NK-92 treated with Interleukin-12 subunit alpha and Interleukin-12 subunit beta, amount 100 ng/mL, for 24 hours (cell line): Measurements from ENCODE around the gene STAG1.
"Not testable (repeated sequence)": the region's sequence is repeated elsewhere in the genome, so short reads cannot be mapped to it uniquely, and the experiment has no call there.

Experiments
- DNase-seq: peaks from one replicate; lab custom pipeline; 2025; lab: John Stamatoyannopoulos, UW

Gene STAG1

DNA sequence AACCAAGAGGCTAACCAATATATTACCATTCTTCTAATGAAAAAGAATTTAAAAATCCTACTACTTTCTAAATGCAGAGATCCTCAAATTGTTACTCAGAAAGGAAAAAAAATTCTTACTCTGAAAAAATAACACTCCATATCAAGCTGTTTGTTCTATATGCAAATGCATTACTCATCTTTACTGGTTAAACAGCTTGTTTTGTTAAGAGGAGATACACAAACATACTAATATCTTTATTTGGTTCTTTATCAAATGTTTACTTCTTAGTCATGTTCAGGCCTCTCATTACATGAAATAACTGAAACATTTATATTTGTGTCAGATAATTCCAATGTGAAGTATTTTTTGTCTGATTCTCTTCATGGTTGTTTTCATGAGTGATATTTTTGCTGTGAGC lies 355.3 kb downstream of the STAG1 start:
- DNase-seq, result no peak

DNA sequence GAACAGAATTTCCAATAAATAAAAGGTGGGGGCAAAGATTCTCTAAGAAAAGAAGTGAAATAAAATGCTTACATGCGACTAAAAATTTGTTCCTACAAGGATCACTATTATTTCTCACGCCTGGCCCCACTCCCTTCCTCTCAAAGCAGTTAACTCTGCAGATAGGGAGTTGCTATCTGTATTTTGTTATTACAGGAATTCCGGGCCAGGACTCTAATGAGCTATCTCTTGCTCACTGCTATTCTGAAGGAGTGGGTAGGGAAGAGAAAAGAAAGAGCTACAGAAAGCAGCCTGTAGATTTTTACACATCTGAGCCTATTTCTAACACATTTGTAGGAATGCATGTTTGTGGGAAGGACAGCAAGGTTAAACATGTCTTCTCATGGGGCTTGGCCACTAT lies 361.6 kb downstream of the STAG1 start:
- DNase-seq, result no peak

DNA sequence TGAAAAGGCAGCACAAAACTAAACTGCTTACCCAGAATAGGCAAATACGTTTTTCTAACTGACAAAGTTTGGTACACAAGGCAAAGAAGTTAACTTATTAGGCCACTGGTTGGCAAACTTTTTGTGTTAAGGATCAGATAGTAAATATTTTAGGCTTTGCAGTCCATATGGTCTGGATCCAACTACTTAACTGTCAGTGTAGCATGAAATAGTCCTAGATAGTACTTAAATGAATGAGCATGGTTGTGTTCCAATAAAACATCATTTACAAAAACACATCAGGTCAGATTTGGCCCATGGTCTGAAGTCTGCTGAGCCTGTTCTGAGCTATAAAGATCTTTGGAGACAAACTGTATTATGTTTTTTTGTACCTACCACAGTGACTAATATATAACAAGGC lies 365.1 kb downstream of the STAG1 start:
- no peak for DNase-seq

DNA sequence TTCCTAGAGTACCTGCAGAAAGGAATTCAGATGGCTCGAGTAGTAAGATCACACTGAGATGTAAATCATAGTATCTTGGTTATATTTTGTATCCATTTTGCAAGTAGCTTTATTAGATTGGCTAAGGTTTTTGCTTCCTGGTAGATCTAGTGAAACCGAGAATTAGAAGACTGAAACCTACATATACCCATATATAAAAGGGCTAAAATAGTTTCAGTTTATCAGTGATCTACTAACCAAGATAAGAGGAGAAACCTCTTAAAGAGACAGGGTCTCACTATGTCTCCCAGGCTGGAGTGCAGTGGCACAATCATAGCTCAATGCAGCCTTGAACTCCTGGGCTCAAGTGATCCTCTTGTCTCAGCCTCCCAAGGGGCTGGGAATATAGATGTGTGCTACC lies 366.7 kb downstream of the STAG1 start:
- DNase-seq, result no peak

DNA sequence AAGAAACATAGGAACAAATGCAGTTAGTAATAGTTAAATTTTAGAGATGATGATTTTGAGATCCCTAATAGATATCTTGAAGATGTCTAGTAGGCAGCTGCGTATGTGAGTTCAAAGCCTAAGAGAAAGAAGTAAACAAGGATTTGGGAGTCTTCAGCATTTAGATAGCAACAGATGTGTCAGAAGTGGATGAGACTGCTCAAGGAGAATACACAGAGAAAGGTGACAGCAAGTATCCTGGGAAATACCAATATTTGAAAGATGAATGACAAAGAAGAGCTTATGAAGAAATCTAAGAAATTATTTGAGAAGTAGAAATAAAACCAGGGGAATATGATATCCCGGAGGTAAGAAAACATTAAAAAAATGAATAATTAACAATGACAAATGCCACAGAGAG lies 371.1 kb downstream of the STAG1 start:
- DNase-seq, result no peak

DNA sequence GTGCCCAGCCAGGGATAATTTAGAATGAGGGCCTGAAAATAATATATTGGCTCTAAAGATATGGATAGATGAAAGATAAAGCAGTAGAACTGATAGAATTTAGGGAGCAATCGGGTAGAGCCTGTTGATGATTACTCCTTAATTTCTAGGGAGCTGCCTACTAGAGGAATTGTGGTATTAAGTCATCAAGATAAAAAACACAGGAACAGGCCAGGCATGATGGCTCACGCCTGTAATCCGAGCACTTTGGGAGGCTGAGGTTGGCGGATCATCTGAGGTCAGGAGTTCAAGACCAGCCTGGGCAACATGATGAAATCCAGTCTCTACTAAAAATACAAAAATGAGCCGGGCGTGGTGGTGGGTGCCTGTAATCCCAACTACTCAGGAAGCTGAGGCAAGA lies 371.6 kb downstream of the STAG1 start:
- DNase-seq, result no peak

DNA sequence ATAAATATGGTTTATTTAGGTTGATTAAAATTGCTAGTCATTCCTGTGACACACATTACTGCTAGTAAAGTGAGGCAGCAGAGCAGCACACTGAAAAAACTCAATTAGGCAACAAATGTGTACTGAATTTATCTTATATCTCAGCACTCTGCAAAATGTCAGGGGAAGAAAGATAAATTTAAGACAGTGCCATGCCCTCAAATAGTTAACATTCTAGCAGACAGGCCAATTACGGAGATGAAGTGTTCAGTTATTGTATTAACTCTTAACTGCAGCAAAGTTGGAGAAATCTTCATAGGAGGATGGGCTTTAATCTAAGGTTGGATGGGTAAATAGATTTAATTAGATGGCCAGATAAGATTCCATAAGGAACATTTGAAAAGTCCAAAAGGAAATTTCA lies 374.2 kb downstream of the STAG1 start:
- no peak for DNase-seq

DNA sequence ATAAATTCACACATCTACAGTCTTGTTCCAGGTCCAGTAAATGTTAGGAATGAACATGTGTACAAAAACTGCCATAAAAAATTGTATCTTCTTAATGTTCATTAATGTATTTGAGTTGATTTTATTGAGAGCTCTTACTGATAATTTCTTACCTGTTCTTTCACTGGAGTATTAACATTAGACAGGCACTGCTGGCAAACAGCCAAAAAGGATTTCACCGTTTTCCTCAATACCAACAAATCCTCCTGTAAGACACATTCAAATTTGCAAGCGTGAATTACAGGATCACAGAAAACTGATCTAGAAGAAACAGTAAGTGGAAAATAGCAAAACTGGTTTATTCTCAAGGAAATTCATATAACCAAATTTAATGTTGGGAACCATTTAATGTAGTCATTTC lies 374.7 kb downstream of the STAG1 start:
- no peak for DNase-seq

DNA sequence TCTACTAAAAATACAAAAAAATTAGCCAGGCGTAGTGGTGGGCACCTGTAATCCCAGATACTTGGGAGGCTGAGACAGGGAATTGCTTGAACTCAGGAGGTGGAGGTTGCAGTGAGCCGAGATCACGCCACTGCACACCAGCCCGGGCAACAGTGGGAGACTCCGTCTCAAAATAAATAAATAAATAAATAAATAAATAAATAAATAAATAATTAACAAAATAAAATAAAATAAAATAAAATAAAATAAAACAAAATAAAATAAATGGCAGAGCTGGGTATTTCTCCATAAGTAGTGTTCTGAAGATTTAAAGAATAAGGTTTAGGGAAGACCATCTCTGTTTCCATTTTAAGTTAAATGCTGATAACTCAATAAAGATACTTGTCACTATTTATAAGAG lies 376.4 kb downstream of the STAG1 start:
- not testable (repeated sequence) for DNase-seq

DNA sequence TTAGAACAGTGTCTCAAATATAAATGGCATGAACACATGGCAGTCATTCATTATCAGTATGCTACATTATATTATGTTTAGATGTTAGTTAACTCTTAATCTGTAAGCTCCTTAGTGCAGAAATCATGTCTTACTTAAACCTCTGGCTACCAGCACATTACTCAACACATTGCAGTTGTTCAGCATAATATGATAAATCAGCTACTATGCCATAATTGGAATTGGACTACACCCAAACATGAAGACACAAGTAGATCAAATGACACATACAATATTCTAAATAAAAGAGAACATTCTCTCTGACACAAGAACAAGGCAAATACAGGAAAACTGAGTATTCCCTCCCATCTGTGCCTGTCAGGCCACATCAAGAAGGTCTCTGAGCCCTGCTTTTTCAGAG lies 385.9 kb downstream of the STAG1 start:
- DNase-seq, result no peak

DNA sequence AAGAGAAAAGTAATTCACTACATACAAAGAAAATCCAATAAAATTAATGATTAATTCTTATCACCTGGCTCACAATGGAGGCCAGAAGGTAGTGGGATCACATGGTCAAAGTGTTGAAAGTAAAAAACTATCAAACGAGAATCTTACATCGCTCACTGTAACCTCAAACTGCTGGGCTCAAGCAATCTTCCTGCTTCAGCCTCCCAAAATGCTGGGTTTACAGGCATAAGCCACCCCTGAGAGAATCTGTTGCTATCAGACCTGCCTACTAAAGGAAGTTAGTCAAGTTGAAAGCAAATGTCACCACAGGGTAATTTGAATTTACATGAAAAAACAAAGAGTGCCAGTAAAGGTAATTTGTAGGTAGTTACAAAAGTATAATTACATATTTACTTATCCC lies 398.7 kb downstream of the STAG1 start:
- no peak for DNase-seq

DNA sequence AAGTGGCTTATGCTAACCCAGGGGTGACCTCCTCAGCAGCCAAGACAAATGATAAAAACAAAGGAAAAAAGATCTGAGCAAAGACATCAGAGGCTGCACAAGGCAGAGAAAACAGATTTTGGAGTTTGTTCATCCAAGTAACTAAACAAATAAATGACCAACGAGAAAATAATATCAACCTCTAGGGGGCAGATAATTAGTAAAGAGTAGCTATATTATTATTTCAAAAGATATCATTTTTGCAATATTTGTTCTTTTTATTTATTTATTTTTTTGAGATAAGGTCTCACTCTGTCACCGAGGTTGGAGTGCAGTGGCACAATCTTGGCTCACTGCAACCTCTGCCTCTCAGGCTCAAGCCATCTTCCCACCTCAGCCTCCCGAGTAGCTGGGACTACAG lies 400.3 kb downstream of the STAG1 start:
- DNase-seq, result no peak

DNA sequence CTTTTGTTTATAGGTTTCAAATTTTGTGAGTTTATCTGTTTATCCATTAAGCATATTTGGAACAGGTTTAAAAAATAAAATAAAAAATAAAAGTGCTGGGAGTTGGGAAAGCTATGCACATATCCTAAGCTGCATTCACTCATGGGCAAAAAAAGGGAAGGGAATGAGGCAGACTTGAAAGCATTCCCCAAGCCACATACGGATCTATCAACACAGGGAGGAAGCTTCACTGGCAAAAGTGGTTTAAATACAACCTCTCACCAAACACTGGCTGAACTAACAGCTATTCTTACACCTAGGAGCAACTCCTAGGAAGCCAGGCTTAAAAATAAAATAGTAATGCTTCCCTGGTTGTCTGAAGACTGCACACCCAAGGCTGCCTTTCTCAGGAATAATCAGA lies 400.8 kb downstream of the STAG1 start:
- no peak for DNase-seq

DNA sequence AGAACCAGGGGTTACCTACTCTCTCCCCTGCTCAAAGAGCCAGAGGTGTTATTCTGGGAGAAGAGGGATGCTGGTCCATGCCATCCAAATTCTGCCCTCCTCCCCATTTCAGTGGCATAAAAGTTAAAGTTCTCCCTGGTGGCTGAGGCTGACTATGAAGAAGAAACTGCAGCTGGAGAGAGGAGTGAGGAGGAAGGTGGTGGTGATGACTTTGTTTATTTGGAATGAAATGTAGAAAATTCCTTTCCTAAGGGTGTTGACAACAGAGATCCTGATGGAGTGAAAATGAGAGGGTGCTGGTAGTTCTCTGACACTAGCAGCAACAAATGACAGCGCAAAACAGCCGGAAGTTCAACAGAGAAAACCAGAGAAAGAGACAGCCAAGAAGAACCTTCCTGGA lies 401.6 kb downstream of the STAG1 start:
- DNase-seq, result no peak

DNA sequence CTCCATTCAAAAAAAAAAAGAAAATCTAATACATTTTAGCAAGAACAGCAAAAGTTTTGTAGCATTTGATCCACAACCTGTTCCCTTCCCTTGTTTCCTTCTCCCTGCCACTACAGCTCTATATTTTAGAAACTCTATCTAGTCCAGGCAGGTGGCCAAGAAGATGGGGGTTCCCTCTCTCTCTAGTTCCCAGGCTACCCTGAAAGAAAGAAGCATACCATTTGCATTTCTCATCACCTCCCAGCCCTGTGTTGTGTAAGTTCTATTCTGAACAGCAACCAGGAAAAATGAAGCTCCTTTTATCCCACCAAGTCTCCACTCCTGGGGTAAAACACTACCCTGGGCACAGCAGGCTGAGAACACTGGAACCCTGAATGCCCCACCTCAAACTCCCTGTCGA lies 402.0 kb downstream of the STAG1 start:
- no peak for DNase-seq

DNA sequence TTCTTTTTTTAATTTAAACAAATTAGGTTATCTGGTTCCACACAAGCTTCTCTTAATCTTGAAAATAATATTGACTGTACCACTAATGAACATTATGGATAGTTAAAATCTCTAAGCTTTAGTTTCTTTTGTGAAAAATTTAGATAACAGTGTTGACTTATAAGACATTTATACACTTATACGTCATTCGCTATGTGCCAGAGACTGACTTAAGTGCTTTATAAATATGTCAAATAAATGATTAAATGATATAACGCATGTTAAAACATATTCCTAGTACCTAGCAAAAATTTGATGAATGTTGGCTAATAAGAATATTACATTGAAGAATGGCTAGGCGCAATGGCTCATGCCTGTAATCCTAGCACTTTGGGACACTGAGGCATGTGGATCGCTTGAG lies 405.7 kb downstream of the STAG1 start:
- DNase-seq, result no peak

DNA sequence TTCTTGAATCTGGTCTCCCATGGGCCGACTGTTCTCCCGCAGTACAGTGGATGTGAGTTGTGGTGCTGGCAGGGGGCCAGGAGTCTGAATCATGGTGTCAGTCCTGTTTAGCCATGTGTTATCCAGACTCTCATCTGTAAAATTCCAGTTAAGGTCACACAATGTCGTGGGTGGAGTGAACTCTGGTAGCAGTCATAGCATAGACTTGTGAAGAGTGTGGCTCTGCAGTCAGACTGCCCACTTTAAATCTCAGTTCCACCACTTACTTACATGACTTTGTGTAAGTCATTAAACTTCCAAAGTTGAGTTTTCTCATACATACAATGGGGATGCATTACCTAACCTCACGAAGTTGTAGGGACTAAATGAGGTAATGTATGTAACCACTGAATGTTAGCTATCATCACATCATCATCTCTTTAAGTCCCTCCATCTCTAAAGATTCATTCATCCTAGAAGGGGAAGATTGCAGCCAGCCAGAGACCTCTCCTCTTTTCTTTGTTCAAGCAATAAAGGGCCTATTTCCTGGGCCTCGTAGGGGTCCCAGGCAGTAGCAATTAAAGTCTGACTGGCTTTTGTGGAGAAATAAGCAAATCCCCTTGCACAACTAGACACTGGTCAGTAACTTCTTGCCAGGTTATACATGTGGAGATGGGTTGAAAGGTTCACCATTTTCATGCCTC lies 408.2 kb downstream of the STAG1 start:
- DNase-seq, result no peak

DNA sequence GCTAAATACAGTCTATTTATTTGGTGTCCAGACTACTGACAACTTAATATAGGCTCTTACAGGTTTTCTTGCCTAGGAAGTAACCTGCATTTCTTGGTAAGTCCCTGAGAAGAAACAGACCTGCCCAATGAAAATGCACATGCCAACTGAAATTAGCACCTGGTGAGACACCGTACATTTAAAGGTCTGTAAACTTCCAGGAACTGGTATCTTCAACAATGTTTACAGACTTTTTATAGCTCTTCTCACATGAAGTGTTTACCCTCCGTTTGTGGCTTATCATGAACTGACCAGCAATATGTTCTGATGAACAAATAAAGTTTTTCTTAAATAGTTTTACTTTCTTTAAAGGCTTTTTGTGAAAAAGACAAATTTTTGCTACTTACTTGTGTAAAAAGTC lies 408.7 kb downstream of the STAG1 start:
- DNase-seq, result no peak

DNA sequence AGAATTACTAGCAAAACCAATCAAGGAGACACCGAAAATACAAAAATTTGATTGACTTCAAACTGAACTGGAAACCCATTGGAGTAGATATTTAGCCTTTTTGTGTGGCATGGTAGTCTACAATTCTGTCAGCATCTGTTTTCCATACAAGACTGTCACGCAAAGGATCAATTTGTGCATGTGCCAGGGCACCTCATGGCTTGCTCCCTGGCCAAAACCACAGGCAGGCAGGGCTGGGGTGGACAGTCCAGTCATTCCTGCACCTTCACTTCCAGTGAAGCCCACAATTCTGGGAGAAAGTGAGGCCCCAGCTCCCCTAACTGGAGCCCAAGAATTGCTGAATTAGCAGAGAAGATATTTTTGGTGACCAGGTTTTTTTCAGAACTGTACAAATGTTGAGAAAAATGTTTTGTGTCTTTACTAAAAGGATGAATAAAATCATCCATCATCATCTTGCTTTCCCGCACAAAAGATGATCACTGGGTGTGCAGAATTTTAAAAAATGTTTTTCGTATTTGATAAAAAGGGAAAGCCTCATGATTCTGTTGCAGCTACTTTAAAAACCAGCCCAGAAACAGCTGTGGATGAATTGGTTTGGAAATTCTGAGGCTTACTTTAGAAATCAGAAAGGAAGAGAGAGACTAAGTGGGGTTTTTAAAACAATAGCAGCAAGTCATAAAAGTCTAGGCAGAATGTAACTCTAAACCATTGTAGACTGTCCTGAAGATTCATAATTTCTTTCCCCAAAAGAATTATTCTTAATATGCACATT lies 415.7 kb downstream of the STAG1 start:
- DNase-seq, result no peak

DNA sequence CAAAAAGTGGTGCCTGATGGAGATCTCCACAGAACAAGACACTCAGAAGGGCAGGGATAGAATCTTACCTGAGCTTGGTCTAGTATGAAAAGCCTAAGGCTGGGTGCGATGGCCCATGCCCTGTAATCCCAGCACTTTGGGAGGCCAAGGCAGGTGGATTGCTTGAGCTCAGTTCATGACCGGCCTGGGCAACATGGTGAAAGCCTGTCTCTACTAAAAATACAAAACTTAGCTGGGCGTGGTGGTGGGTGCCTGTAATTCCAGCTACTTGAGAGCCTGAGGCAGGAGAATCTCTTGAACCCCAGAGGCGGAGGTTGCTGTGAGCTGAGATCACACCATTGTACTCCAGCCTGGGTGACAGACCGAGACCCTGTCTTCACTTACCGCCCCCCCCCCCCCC lies 417.5 kb downstream of the STAG1 start:
- not testable (repeated sequence) for DNase-seq

DNA sequence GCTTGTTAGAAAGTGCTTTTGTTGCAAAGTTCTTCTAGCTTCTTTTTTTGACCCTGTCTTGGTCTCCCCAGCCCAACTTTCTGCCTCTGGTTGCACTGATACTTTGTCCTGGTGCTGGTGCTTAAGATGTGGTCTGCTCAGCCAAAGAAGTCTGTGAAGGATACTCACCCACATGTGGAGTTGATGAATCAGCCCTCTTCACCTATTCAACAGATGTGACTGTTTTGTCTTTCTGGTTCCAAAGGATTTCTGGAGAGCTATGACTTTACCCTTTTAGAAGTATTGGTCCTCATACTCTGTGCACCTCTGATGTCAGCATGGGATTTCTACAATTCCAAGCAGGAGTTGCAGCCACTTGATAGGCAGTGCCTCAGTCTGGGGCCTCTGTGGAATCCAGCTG lies 418.0 kb downstream of the STAG1 start:
- DNase-seq, result no peak

DNA sequence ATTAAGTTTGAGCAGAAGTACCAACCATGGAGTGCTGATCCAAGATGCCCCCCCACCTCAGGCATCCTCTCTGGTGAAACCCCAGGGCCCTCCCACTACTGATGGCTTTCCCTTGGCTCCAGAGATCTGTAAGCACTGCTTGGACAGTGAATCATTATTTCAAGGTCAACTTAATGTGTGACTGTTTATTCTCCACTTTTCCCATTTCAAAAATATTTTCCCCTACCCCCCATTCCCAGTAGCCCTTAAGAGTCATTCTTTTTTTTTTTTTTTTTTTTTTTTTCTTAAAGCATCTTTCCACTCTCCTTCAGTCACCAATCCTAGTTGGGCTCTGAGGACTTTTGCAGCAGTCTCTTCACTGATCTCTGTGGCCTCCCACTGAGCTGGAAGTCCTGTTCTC lies 419.4 kb downstream of the STAG1 start:
- no peak for DNase-seq

DNA sequence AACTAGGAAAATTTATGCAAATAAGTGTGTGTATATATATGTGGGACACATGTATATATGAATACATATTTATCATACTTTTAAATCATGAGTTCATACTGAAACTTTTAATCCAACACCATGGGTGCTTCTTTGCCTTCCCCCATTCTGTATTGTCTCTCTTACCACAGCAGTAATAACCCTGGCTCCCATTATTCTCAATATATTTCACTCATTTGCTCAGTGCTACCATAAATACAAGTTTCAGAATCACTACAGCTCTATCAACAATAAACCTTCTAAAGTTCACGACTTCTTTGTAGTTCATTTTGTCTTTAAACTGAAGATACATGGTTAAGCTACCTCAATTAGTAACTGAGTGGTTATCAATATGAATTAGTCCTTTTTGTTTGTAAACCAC lies 419.9 kb downstream of the STAG1 start:
- no peak for DNase-seq

DNA sequence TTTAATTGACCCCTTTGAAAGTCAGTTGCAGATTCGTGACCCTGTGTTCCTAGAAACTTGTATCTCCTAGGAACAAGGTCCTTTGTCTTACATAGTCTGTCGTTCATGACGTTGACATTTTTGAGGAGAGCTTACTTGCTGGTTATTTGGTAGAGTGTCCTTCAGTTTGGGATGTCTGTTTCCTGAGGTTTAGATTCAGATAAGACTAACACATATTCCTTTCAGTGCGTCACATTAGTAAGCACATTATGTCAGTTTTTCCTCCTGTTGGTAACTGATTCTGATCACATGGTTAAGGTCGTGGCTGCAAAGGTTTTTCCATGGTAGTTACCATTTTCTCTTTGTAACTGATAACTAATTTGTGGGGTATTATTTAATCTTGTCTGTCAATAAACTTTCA lies 421.3 kb downstream of the STAG1 start:
- DNase-seq, result no peak
